ENCODE results near the gene CSRP1.

CSRP1 gene

GRCh38 chr1:201540846-201541735 lies 34.2 kb upstream of the CSRP1 start:
- H3K27me3 Mint-ChIP-seq: peaks cover 32% of the 10 kb centered on the region
- H3K27ac Mint-ChIP-seq: no peak overlapping the region
- H3K4me3 Mint-ChIP-seq: no peak overlapping the region
- peaks cover 2% of the 10 kb centered on the region for H3K36me3 Mint-ChIP-seq
- H3K9me3 Mint-ChIP-seq (ENCODE audit: low read depth): no peaks in the 10 kb centered on the region
- peaks cover 20% of the 10 kb centered on the region for H3K4me1 Mint-ChIP-seq (ENCODE audit: low read depth)

- peak overlapping the region; percentile 83 for H3K4me3 Mint-ChIP-seq
- peaks cover 34% of the 10 kb centered on the region for H3K27me3 Mint-ChIP-seq
- peaks cover 2% of the 10 kb centered on the region for H3K36me3 Mint-ChIP-seq
- H3K9me3 Mint-ChIP-seq (ENCODE audit: low read depth): no peaks in the 10 kb centered on the region
- no peak overlapping the region for H3K27ac Mint-ChIP-seq
- H3K4me1 Mint-ChIP-seq (ENCODE audit: low read depth): peaks cover 20% of the 10 kb centered on the region
These were observed 32.9 kb upstream of the CSRP1 start for GRCh38 chr1:201539561-201540431.

GRCh38 chr1:201538612-201539551 lies 32.0 kb upstream of the CSRP1 start, which contains the start of gene NAV1:
TSS of gene NAV1 (plus strand) at chr1:201539127. CDS start at chr1:201622885, 83,758 bp downstream.
- Mint-ChIP-seq H3K9me3 (ENCODE audit: low read depth) (no peaks in the 10 kb centered on the region), H3K27ac (no peak within 1 kb of the TSS), H3K4me1 (ENCODE audit: low read depth) (peaks cover 20% of the 10 kb centered on the region), H3K4me3 (peak within 1 kb of the TSS; percentile 83), H3K27me3 (peaks cover 31% of the 10 kb centered on the region), H3K36me3 (no peaks in the 10 kb centered on the region)

- H3K27me3 Mint-ChIP-seq: peaks cover 31% of the 10 kb centered on the region
- H3K36me3 Mint-ChIP-seq: no peaks in the 10 kb centered on the region
- H3K4me1 Mint-ChIP-seq (ENCODE audit: low read depth): peaks cover 20% of the 10 kb centered on the region
- peak overlapping the region; percentile 78 for H3K4me3 Mint-ChIP-seq
- no peak overlapping the region for H3K27ac Mint-ChIP-seq
- no peaks in the 10 kb centered on the region for H3K9me3 Mint-ChIP-seq (ENCODE audit: low read depth)
These were observed 31.1 kb upstream of the CSRP1 start for GRCh38 chr1:201537891-201538611.

- no peak overlapping the region for H3K4me3 Mint-ChIP-seq
These were observed 30.5 kb upstream of the CSRP1 start for GRCh38 chr1:201537467-201537866.

GRCh38 chr1:201537028-201537427 lies 30.1 kb upstream of the CSRP1 start:
- Mint-ChIP-seq H3K27me3 (peaks cover 31% of the 10 kb centered on the region), H3K36me3 (peaks cover 7% of the 10 kb centered on the region), H3K4me1 (ENCODE audit: low read depth) (peaks cover 20% of the 10 kb centered on the region), H3K4me3 (no peak overlapping the region), H3K9me3 (ENCODE audit: low read depth) (no peaks in the 10 kb centered on the region), H3K27ac (no peak overlapping the region)

More at GRCh38 chr1:201537467-201537866, 30.5 kb upstream of the CSRP1 start:
- peaks cover 6% of the 10 kb centered on the region for H3K36me3 Mint-ChIP-seq
- no peak overlapping the region for H3K27ac Mint-ChIP-seq
- no peaks in the 10 kb centered on the region for H3K9me3 Mint-ChIP-seq (ENCODE audit: low read depth)
- peaks cover 20% of the 10 kb centered on the region for H3K4me1 Mint-ChIP-seq (ENCODE audit: low read depth)
- H3K27me3 Mint-ChIP-seq: peaks cover 31% of the 10 kb centered on the region

GRCh38 chr1:201536558-201536957 lies 29.6 kb upstream of the CSRP1 start:
- peaks cover 20% of the 10 kb centered on the region for H3K4me1 Mint-ChIP-seq (ENCODE audit: low read depth)
- H3K27ac Mint-ChIP-seq: no peak overlapping the region
- H3K36me3 Mint-ChIP-seq: peaks cover 7% of the 10 kb centered on the region
- no peak overlapping the region for H3K4me3 Mint-ChIP-seq
- H3K27me3 Mint-ChIP-seq: peaks cover 31% of the 10 kb centered on the region
- no peaks in the 10 kb centered on the region for H3K9me3 Mint-ChIP-seq (ENCODE audit: low read depth)

- H3K27me3 Mint-ChIP-seq: peaks cover 28% of the 10 kb centered on the region
- no peaks in the 10 kb centered on the region for H3K9me3 Mint-ChIP-seq (ENCODE audit: low read depth)
- H3K4me1 Mint-ChIP-seq (ENCODE audit: low read depth): peaks cover 20% of the 10 kb centered on the region
- H3K4me3 Mint-ChIP-seq: no peak overlapping the region
- H3K36me3 Mint-ChIP-seq: peaks cover 7% of the 10 kb centered on the region
- H3K27ac Mint-ChIP-seq: no peak overlapping the region
These were observed 29.0 kb upstream of the CSRP1 start for GRCh38 chr1:201535919-201536245.

- H3K27ac Mint-ChIP-seq: no peak overlapping the region
These were observed 28.4 kb upstream of the CSRP1 start for GRCh38 chr1:201535046-201535918.

GRCh38 chr1:201533836-201534235 lies 26.9 kb upstream of the CSRP1 start:
- H3K9me3 Mint-ChIP-seq (ENCODE audit: low read depth): no peaks in the 10 kb centered on the region
- peaks cover 6% of the 10 kb centered on the region for H3K4me1 Mint-ChIP-seq (ENCODE audit: low read depth)
- peaks cover 11% of the 10 kb centered on the region for H3K36me3 Mint-ChIP-seq
- H3K27ac Mint-ChIP-seq: no peak overlapping the region
- H3K27me3 Mint-ChIP-seq: peaks cover 21% of the 10 kb centered on the region
- H3K4me3 Mint-ChIP-seq: no peak overlapping the region

More at GRCh38 chr1:201535046-201535918, 28.4 kb upstream of the CSRP1 start:
- H3K4me3 Mint-ChIP-seq: no peak overlapping the region
- peaks cover 7% of the 10 kb centered on the region for H3K36me3 Mint-ChIP-seq
- peaks cover 17% of the 10 kb centered on the region for H3K4me1 Mint-ChIP-seq (ENCODE audit: low read depth)
- no peaks in the 10 kb centered on the region for H3K9me3 Mint-ChIP-seq (ENCODE audit: low read depth)
- peaks cover 25% of the 10 kb centered on the region for H3K27me3 Mint-ChIP-seq

GRCh38 chr1:201531551-201532425 lies 24.9 kb upstream of the CSRP1 start:
- Mint-ChIP-seq H3K27me3 (peaks cover 6% of the 10 kb centered on the region), H3K4me1 (ENCODE audit: low read depth) (no peaks in the 10 kb centered on the region), H3K4me3 (no peak overlapping the region), H3K36me3 (peaks cover 11% of the 10 kb centered on the region), H3K9me3 (ENCODE audit: low read depth) (no peaks in the 10 kb centered on the region), H3K27ac (no peak overlapping the region)

- peaks cover 11% of the 10 kb centered on the region for H3K36me3 Mint-ChIP-seq
- no peaks in the 10 kb centered on the region for H3K4me1 Mint-ChIP-seq (ENCODE audit: low read depth)
- H3K4me3 Mint-ChIP-seq: no peak overlapping the region
- H3K27ac Mint-ChIP-seq: no peak overlapping the region
- H3K27me3 Mint-ChIP-seq: peaks cover 2% of the 10 kb centered on the region
- no peaks in the 10 kb centered on the region for H3K9me3 Mint-ChIP-seq (ENCODE audit: low read depth)
These were observed 24.0 kb upstream of the CSRP1 start for GRCh38 chr1:201530741-201531531.
